ENCODE measurements around the gene PRDX1.

DNA sequence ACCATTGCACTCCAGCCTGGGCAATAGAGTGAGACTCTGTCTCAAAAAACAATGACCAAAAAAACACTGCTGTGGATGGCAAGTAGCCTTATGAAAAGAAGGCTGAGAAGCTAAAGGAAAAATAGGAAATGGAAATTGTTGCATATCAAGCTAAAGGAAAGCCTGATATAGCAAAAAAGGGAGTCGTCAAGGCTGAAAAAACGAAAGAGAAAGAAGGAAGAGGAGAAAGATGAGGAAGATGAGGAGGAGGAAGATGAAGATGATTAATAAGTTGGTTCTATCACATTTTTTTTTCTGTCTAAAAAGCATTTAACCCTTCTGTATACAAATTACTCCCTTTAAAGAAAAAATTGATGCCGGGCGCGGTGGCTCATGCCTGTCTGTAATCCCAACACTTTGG is 10.2 kb upstream of the PRDX1 start:
- no peak for TF ChIP-seq RAD21 (IDR thresholded peaks at IDR 0.05; ENCODE audit: low read depth)
- TF ChIP-seq, protein P1, sequence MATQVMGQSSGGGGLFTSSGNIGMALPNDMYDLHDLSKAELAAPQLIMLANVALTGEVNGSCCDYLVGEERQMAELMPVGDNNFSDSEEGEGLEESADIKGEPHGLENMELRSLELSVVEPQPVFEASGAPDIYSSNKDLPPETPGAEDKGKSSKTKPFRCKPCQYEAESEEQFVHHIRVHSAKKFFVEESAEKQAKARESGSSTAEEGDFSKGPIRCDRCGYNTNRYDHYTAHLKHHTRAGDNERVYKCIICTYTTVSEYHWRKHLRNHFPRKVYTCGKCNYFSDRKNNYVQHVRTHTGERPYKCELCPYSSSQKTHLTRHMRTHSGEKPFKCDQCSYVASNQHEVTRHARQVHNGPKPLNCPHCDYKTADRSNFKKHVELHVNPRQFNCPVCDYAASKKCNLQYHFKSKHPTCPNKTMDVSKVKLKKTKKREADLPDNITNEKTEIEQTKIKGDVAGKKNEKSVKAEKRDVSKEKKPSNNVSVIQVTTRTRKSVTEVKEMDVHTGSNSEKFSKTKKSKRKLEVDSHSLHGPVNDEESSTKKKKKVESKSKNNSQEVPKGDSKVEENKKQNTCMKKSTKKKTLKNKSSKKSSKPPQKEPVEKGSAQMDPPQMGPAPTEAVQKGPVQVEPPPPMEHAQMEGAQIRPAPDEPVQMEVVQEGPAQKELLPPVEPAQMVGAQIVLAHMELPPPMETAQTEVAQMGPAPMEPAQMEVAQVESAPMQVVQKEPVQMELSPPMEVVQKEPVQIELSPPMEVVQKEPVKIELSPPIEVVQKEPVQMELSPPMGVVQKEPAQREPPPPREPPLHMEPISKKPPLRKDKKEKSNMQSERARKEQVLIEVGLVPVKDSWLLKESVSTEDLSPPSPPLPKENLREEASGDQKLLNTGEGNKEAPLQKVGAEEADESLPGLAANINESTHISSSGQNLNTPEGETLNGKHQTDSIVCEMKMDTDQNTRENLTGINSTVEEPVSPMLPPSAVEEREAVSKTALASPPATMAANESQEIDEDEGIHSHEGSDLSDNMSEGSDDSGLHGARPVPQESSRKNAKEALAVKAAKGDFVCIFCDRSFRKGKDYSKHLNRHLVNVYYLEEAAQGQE (IDR thresholded peaks at IDR 0.05; ENCODE audit: low read depth), result no peak
- TF ChIP-seq YY1 (IDR thresholded peaks at IDR 0.05; ENCODE audit: low read depth), result no peak

Data from Ishikawa (cell line).